Smooth muscle cell (in vitro differentiated cells): ENCODE data around the gene CMTR1. TPM values are rescaled to one million over a fixed set of nuclear protein-coding genes. Genes with fewer than 3 reads are reported as not detected.
"Not testable (repeated sequence)": the region's sequence is repeated elsewhere in the genome, so short reads cannot be mapped to it uniquely, and the experiment has no call there.

Experiments
- DNase-seq: peaks from one replicate; lab custom pipeline; 2025; ENCODE audit not compliant: unreplicated experiment; lab: John Stamatoyannopoulos, UW
- H2AFZ ChIP-seq: fragments of 200-600 bp; sonication (generic); 2 replicates; pipeline ENCODE4 v1.6.0; 2016; ENCODE audit warnings: antibody characterized with exemption, low read depth, mild to moderate bottlenecking
- H3F3A ChIP-seq: fragments of 200-600 bp; sonication (generic); 2 replicates; pipeline ENCODE4 v1.6.0; 2017; ENCODE audit warnings: antibody characterized with exemption, low read depth
- H3K27ac ChIP-seq: fragments of 200-600 bp; sonication (generic); 2 replicates; pipeline ENCODE4 v1.5.1; 2016; ENCODE audit warnings: low read depth, mild to moderate bottlenecking
- H3K27me3 ChIP-seq: fragments of 200-600 bp; sonication (generic); 2 replicates; pipeline ENCODE4 v1.6.1; 2016; ENCODE audit warnings: low read depth, mild to moderate bottlenecking
- H3K36me3 ChIP-seq: fragments of 200-600 bp; sonication (generic); 2 replicates; pipeline ENCODE4 v1.5.1; 2016; ENCODE audit warnings: low read depth
- H3K4me1 ChIP-seq: fragments of 200-600 bp; sonication (generic); 2 replicates; pipeline ENCODE4 v1.5.1; 2016; ENCODE audit warnings: low read depth
- H3K4me2 ChIP-seq: fragments of 200-600 bp; sonication (generic); 2 replicates; pipeline ENCODE4 v1.6.0; 2016; ENCODE audit warnings: mild to moderate bottlenecking
- H3K4me3 ChIP-seq: fragments of 200-600 bp; sonication (generic); 2 replicates; pipeline ENCODE4 v1.5.1; 2016; ENCODE audit warnings: mild to moderate bottlenecking
- H3K79me2 ChIP-seq: fragments of 200-600 bp; sonication (generic); 2 replicates; pipeline ENCODE4 v1.6.0; 2016; ENCODE audit warnings: low read depth, mild to moderate bottlenecking
- H3K9ac ChIP-seq: fragments of 200-600 bp; sonication (generic); 2 replicates; pipeline ENCODE4 v1.6.0; 2016; ENCODE audit warnings: low read depth
- H3K9me3 ChIP-seq: fragments of 200-600 bp; sonication (generic); replicated peaks from 2 replicates; pipeline ENCODE4 v1.5.1; 2016; ENCODE audit warnings: low read depth
- H4K20me1 ChIP-seq: fragments of 200-600 bp; sonication (generic); 2 replicates; pipeline ENCODE4 v1.6.0; 2016; ENCODE audit warnings: low read depth
- WGBS: methylation state at CpG from one replicate; pipeline ENCODE4 v1.1.7; 2016; ENCODE audit warnings: low lambda C conversion rate; 5-methylcytosine and 5-hydroxymethylcytosine counted together
- polyA plus RNA-seq: library from polyadenylated mRNA; unstranded; fragments of >200 nt; fragmentation: Nextera tagmentation; extraction: Ambion mirVana; gene quantifications from 2 replicates; pipeline ENCODE4 v1.2.1, GENCODE V29; 2016
- total RNA-seq: library from RNA; depleted of rRNA; stranded (reverse); fragments of >200 nt; gene quantifications from 2 replicates; pipeline ENCODE4 v1.2.3, GENCODE V29; 2014
- TF ChIP-seq, protein P1 (sequence below): fragments of 200-600 bp; sonication (generic); IDR thresholded peaks from 2 replicates; pipeline ENCODE4 v1.5.1; 2017; ENCODE audit warnings: borderline replicate concordance, mild to moderate bottlenecking, antibody characterized with exemption; ENCODE audit not compliant: insufficient read depth, poor library complexity, severe bottlenecking

CMTR1 gene
- total and polyA plus RNA-seq, 2 experiments from 2014 or later, result 19.3 to 20.0 TPM

DNA sequence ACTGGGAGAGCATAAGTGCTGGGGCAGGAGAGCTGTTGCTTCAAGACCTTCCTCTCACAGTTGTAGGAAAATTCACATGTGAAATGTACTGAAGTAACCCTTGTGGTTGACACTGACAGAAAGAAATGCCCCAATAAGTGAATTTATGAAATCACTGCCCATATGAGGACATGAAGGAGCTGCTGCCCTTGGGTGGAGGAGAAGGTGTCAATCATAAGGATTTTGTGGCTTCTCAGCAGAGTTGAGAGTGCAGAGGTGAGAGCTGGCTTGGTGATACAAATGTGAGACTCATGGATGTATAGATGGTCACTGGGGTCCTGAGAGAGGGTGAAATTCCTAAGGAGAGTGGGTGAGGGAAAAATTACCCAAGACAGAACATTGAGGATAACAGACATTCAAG lies 33.9 kb upstream of the CMTR1 start:
- H3K4me2 ChIP-seq, result no peak overlapping the region
- TF ChIP-seq, protein P1, sequence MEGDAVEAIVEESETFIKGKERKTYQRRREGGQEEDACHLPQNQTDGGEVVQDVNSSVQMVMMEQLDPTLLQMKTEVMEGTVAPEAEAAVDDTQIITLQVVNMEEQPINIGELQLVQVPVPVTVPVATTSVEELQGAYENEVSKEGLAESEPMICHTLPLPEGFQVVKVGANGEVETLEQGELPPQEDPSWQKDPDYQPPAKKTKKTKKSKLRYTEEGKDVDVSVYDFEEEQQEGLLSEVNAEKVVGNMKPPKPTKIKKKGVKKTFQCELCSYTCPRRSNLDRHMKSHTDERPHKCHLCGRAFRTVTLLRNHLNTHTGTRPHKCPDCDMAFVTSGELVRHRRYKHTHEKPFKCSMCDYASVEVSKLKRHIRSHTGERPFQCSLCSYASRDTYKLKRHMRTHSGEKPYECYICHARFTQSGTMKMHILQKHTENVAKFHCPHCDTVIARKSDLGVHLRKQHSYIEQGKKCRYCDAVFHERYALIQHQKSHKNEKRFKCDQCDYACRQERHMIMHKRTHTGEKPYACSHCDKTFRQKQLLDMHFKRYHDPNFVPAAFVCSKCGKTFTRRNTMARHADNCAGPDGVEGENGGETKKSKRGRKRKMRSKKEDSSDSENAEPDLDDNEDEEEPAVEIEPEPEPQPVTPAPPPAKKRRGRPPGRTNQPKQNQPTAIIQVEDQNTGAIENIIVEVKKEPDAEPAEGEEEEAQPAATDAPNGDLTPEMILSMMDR, result no peak
- no peak overlapping the region for H3K27ac ChIP-seq
- no peak for DNase-seq
- H4K20me1 ChIP-seq, result no peaks in the 10 kb centered on the region
- no peaks in the 10 kb centered on the region for H3K4me1 ChIP-seq
- H2AFZ ChIP-seq, result no peak overlapping the region
- H3K9ac ChIP-seq, result no peak overlapping the region
- peaks cover 16% of the 10 kb centered on the region for H3K27me3 ChIP-seq
- H3K4me3 ChIP-seq, result no peak overlapping the region
- no peaks in the 10 kb centered on the region for H3K9me3 ChIP-seq
- H3F3A ChIP-seq, result no peaks in the 10 kb centered on the region
- H3K36me3 ChIP-seq, result no peaks in the 10 kb centered on the region
- H3K79me2 ChIP-seq, result no peaks in the 10 kb centered on the region

DNA sequence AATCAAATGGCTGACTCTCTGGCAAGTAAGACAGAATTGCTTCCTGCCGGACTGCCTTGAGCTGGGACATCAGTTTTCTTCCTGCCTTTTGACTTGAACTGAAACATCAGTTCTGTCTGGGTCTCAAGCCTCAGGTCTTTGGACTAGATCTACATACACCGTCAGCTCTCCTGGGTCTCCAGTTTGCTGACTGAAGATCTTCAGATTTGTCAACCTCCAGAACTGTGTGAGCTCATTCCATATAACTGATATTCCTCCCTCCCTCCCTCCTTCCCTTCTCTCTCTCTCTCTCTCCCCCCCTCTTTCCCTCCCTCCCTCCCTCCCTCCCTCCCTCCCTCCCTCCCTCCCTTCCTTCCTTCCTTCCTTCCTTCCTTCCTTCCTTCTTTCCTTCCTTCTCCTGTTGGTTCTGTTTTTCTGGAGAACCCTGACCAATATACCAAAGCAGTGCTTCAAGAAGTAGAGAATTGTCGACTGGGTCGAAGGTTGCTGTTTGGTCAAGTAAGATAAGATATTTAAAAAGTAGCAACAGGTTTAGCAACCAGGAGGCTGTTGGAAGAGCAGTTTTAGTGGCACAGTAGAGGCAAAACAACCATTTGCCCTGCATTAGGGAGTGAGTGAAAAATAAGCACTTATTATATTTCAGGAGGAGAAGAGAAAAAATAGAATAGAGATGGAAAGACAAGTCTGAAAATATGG lies 33.1 kb upstream of the CMTR1 start:
- no peak overlapping the region for H2AFZ ChIP-seq
- no peak overlapping the region for H3K9ac ChIP-seq
- no peaks in the 10 kb centered on the region for H3K79me2 ChIP-seq
- no peaks in the 10 kb centered on the region for H3K36me3 ChIP-seq
- H3K27ac ChIP-seq, result no peak overlapping the region
- H3K9me3 ChIP-seq, result no peaks in the 10 kb centered on the region
- H3K4me2 ChIP-seq, result no peak overlapping the region
- no peak for DNase-seq
- no peaks in the 10 kb centered on the region for H3F3A ChIP-seq
- 66% methylated on average over 4 of the region's 4 CpGs for WGBS
- H3K4me1 ChIP-seq, result no peaks in the 10 kb centered on the region
- no peak overlapping the region for H3K4me3 ChIP-seq
- no peaks in the 10 kb centered on the region for H4K20me1 ChIP-seq
- peaks cover 16% of the 10 kb centered on the region for H3K27me3 ChIP-seq
- TF ChIP-seq, protein P1, result no peak

DNA sequence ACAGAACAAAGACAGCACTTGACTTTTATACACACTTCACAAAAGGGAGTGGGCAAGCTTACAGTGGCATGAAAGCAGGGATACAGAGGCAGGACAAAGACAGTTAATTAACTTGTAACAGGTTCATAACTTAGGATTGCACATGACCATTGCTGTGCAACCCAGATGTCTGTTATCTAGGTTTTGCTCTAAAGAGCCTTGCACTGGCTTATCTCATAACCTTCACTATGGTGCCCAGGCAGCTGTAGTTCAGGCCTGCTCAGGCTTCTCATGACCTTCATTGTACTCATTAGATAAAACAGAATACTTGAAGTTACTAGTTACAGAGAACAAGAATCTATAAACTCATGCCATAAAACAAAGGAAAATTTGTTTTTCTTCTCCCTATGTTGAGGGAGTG lies 31.4 kb upstream of the CMTR1 start:
- not testable (repeated sequence) for H3K4me2 ChIP-seq, H2AFZ ChIP-seq, H3K36me3 ChIP-seq, H3F3A ChIP-seq, H3K4me1 ChIP-seq, H3K9ac ChIP-seq, H3K9me3 ChIP-seq, H3K4me3 ChIP-seq, H4K20me1 ChIP-seq, H3K27ac ChIP-seq, H3K79me2 ChIP-seq, DNase-seq
- H3K27me3 ChIP-seq, result peaks cover 16% of the 10 kb centered on the region

GRCh38 chr6:37406726-37407341 lies 26.2 kb upstream of the CMTR1 start:
- Histone ChIP-seq H3F3A (no peaks in the 10 kb centered on the region), H3K36me3 (no peaks in the 10 kb centered on the region), H3K9ac (no peak overlapping the region), H4K20me1 (no peaks in the 10 kb centered on the region), H3K79me2 (no peaks in the 10 kb centered on the region), H3K4me1 (no peaks in the 10 kb centered on the region), H3K4me3 (no peak overlapping the region), H3K27ac (no peak overlapping the region), H3K27me3 (peaks cover 5% of the 10 kb centered on the region), H3K4me2 (no peak overlapping the region), H3K9me3 (no peaks in the 10 kb centered on the region), H2AFZ (no peak overlapping the region)
- TF ChIP-seq, protein P1, result no peak
- 70% methylated on average over 3 of the region's 3 CpGs for WGBS
- DNase-seq, result no peak
